ENCODE results near the gene KCNG2. TPM values are rescaled to one million over a fixed set of nuclear protein-coding genes. Genes with fewer than 3 reads are reported as not detected.

KCNG2 gene
- total and polyA plus RNA-seq, 4 donors: 0.03 to 0.23 (median 0.08) TPM; not detected in 1

- TF ChIP-seq REST (IDR thresholded peaks at IDR 0.05) (no peak), NR2F2 (IDR thresholded peaks at IDR 0.05) (no peak), CTCF (IDR thresholded peaks at IDR 0.05; ENCODE audit: low read depth, low read length, missing input control) (no peak), HNF4A (conservative IDR thresholded peaks at IDR 0.05) (no peak), TAF1 (conservative IDR thresholded peaks at IDR 0.05) (no peak), GABPA (IDR thresholded peaks at IDR 0.05 in 1 of 2, conservative IDR thresholded peaks at IDR 0.05 in 1 of 2) (no peak), ZBTB33 (IDR thresholded peaks at IDR 0.05) (no peak), MAX (IDR thresholded peaks at IDR 0.05) (no peak), JUND (IDR thresholded peaks at IDR 0.05) (no peak), RXRA (IDR thresholded peaks at IDR 0.05) (no peak), YY1 (IDR thresholded peaks at IDR 0.05) (no peak), ATF3 (IDR thresholded peaks at IDR 0.05) (no peak), EGR1 (IDR thresholded peaks at IDR 0.05; ENCODE audit: low read depth in 2 of 2) (no peak)
- H3K9me3 ChIP-seq (ENCODE audit: control insufficient read depth in 4 of 4, low read length in 3 of 4): no peaks in the 10 kb centered on the region
- no peaks in the 10 kb centered on the region for H3K36me3 ChIP-seq (ENCODE audit: control insufficient read depth in 4 of 4, insufficient read depth in 3 of 4, low read depth in 1 of 4, low read length in 3 of 4)
- H3K9ac ChIP-seq (ENCODE audit: low read depth in 1 of 2, low read length in 2 of 2): no peak overlapping the region
- WGBS: 67% methylated on average over 4 of the region's 4 CpGs
- no peak for DNase-seq (ENCODE audit: low spot score)
- no peak overlapping the region for H3K27ac ChIP-seq (ENCODE audit: low read depth in 1 of 2, low read length in 2 of 2)
- H3K27me3 ChIP-seq (ENCODE audit: control insufficient read depth in 4 of 4, insufficient read depth in 4 of 4, low read length in 3 of 4): peaks cover 0 to 3% (median 0%) of the 10 kb centered on the region in 4 donors
- H3K4me3 ChIP-seq (ENCODE audit: low read depth in 1 of 3, low read length in 3 of 3): no peak overlapping the region
- no peaks in the 10 kb centered on the region for H3K4me1 ChIP-seq (ENCODE audit: control insufficient read depth in 4 of 4, insufficient read depth in 4 of 4, low read length in 3 of 4)
Measured at GRCh38 chr18:79812052-79812451, 14.3 kb downstream of the KCNG2 start.

GRCh38 chr18:79814373-79814772, 16.6 kb downstream of the KCNG2 start:
- Histone ChIP-seq H3K9ac (ENCODE audit: low read depth in 1 of 2, low read length in 2 of 2) (no peak overlapping the region), H3K4me1 (ENCODE audit: control insufficient read depth in 4 of 4, insufficient read depth in 4 of 4, low read length in 3 of 4) (no peaks in the 10 kb centered on the region), H3K4me3 (ENCODE audit: low read depth in 1 of 3, low read length in 3 of 3) (no peak overlapping the region), H3K27ac (ENCODE audit: low read depth in 1 of 2, low read length in 2 of 2) (no peak overlapping the region), H3K9me3 (ENCODE audit: control insufficient read depth in 4 of 4, low read length in 3 of 4) (no peaks in the 10 kb centered on the region), H3K27me3 (ENCODE audit: control insufficient read depth in 4 of 4, insufficient read depth in 4 of 4, low read length in 3 of 4) (peaks cover 0 to 3% (median 0%) of the 10 kb centered on the region in 4 donors), H3K36me3 (ENCODE audit: control insufficient read depth in 4 of 4, insufficient read depth in 3 of 4, low read depth in 1 of 4, low read length in 3 of 4) (no peaks in the 10 kb centered on the region)
- DNase-seq (ENCODE audit: low spot score): no peak
- WGBS: 76% methylated on average over 7 of the region's 7 CpGs
- TF ChIP-seq NR2F2 (IDR thresholded peaks at IDR 0.05) (no peak), YY1 (IDR thresholded peaks at IDR 0.05) (no peak), JUND (IDR thresholded peaks at IDR 0.05) (no peak), RAD21 (IDR thresholded peaks at IDR 0.05) (no peak), GABPA (IDR thresholded peaks at IDR 0.05 in 1 of 2, conservative IDR thresholded peaks at IDR 0.05 in 1 of 2) (no peak), HNF4A (conservative IDR thresholded peaks at IDR 0.05) (no peak), EGR1 (IDR thresholded peaks at IDR 0.05; ENCODE audit: low read depth in 2 of 2) (no peak), HNF4G (IDR thresholded peaks at IDR 0.05) (no peak), ZBTB33 (IDR thresholded peaks at IDR 0.05) (no peak), SP1 (IDR thresholded peaks at IDR 0.05) (no peak)

Data from liver (tissue), 9 donors.